ENCODE measurements around the gene KRT2.

DNA sequence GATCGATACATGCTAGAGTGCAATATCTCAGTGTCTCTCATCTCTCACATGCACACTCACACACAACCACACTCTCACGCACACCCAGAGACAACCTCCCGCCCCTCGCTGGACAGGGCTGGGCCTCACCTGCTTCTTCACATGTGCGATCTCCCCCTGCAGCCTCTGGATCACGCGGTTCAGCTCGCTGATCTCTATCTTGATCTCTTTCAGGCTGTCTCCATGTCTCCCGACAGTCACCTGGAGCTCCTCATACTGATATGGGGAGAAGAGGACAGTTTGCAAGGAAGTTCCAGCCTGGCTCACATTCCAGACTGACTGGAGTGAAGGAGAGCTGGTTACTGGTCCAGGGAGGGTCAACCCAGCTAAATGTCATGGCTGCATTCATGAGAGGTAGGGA, 4.4 kb downstream of the KRT2 start:
- TF ChIP-seq SP1 (CRISPR knock-in tag; IDR thresholded peaks at IDR 0.05) = no peak
- no peak for TF ChIP-seq SMAD3 (CRISPR knock-in tag; conservative IDR thresholded peaks at IDR 0.05)
- no peak for TF ChIP-seq ARNT (IDR thresholded peaks at IDR 0.05)
- TF ChIP-seq SRSF3 (IDR thresholded peaks at IDR 0.05; ENCODE audit: insufficient read depth, low read length) = no peak
- no peak for TF ChIP-seq ZBED1 (IDR thresholded peaks at IDR 0.05)
- TF ChIP-seq CCNT2 (IDR thresholded peaks at IDR 0.05; ENCODE audit: borderline replicate concordance, extremely low read depth, insufficient read length, low read depth, low read length) = no peak
- no peak for TF ChIP-seq TCF7 (IDR thresholded peaks at IDR 0.05; ENCODE audit: borderline replicate concordance)
- no peak for TF ChIP-seq TCF3 (CRISPR knock-in tag; IDR thresholded peaks at IDR 0.05)
- no peak for TF ChIP-seq CREB1 (IDR thresholded peaks at IDR 0.05)
- no peak for TF ChIP-seq CREB1 (CRISPR knock-in tag; IDR thresholded peaks at IDR 0.05)
- TF ChIP-seq ZFX (CRISPR knock-in tag; IDR thresholded peaks at IDR 0.05) = no peak
- no peak for TF ChIP-seq ZFP1 (CRISPR knock-in tag; IDR thresholded peaks at IDR 0.05)
- no peak for TF ChIP-seq SMC3 (conservative IDR thresholded peaks at IDR 0.05; ENCODE audit: insufficient read depth, low read depth, low read length)

All from K562 (cell line).